Esophagus squamous epithelium (tissue), 5 donors: ENCODE results near the gene PYGL. TPM values are rescaled to one million over a fixed set of nuclear protein-coding genes. Genes with fewer than 3 reads are reported as not detected.

Source experiments
- DNase-seq: peaks from one replicate; lab custom pipeline; 2025; lab: John Stamatoyannopoulos, UW
- H3K27ac ChIP-seq, 4 donors: fragments of 200-600 bp; sonication (generic); one replicate each; pipeline ENCODE4 v1.5.1; 2016 to 2019; ENCODE audit warnings: mild to moderate bottlenecking in 1 of 4
- H3K27me3 ChIP-seq, 4 donors: fragments of 200-600 bp; sonication (generic); 1 replicate in 3 of 4; 2 replicates in 1 of 4; pipeline versions ENCODE4 v1.5.1 to v1.6.0; 2017 to 2021; ENCODE audit warnings: antibody characterized with exemption in 1 of 4
- H3K36me3 ChIP-seq, 3 donors: fragments of 200-600 bp; sonication (generic); one replicate each; pipeline ENCODE4 v1.5.1; 2016 to 2019
- H3K4me1 ChIP-seq, 3 donors: fragments of 200-600 bp; sonication (generic); one replicate each; pipeline ENCODE4 v1.5.1; 2017 to 2019
- H3K4me3 ChIP-seq, 4 donors: fragments of 200-600 bp; sonication (generic); 1 replicate in 3 of 4; 2 replicates in 1 of 4; pipeline ENCODE4 v1.5.1; 2016 to 2019; ENCODE audit warnings: mild to moderate bottlenecking in 2 of 4, moderate library complexity in 1 of 4
- H3K9me3 ChIP-seq, 3 donors: fragments of 200-600 bp; sonication (generic); one replicate each; pipeline ENCODE4 v1.5.1; 2016 to 2019
- POLR2A ChIP-seq, 4 donors: fragments of 450-650 bp; IDR thresholded peaks; one replicate each; pipeline ENCODE4 v1.6.1; 2017; ENCODE audit warnings: antibody characterized with exemption in 4 of 4, mild to moderate bottlenecking in 4 of 4, moderate library complexity in 3 of 4
- WGBS, 2 donors: methylation state at CpG; one replicate each; pipeline ENCODE4 v1.1.5; 2018; 5-methylcytosine and 5-hydroxymethylcytosine counted together
- intact Hi-C: fragments of 100-400 bp; cut with DNase I; formaldehyde crosslinking; loops from one replicate; pipeline ENCODE4 v1.15.0; 2022
- total RNA-seq, 4 donors: library from RNA; depleted of rRNA; stranded (reverse); fragments of >200 nt; gene quantifications; one replicate each; pipeline ENCODE4 v1.1.0, GENCODE V29; 2016
- TF ChIP-seq, protein P1 (sequence below), 6 experiments: fragments of 450-650 bp in 4 of 6; fragments of 200-600 bp in 2 of 6; sonication (generic) in 2 of 6; IDR thresholded peaks; one replicate each; pipeline ENCODE4 v1.5.1; 2016 to 2019; ENCODE audit warnings: antibody characterized with exemption in 6 of 6, mild to moderate bottlenecking in 4 of 6, moderate library complexity in 4 of 6
- donor health status: DM: yes; HTN: yes; CAD: no.

PYGL gene
- total RNA-seq, 4 donors from 2014 or later, result 69.7 to 158 (median 91.0) TPM

DNA sequence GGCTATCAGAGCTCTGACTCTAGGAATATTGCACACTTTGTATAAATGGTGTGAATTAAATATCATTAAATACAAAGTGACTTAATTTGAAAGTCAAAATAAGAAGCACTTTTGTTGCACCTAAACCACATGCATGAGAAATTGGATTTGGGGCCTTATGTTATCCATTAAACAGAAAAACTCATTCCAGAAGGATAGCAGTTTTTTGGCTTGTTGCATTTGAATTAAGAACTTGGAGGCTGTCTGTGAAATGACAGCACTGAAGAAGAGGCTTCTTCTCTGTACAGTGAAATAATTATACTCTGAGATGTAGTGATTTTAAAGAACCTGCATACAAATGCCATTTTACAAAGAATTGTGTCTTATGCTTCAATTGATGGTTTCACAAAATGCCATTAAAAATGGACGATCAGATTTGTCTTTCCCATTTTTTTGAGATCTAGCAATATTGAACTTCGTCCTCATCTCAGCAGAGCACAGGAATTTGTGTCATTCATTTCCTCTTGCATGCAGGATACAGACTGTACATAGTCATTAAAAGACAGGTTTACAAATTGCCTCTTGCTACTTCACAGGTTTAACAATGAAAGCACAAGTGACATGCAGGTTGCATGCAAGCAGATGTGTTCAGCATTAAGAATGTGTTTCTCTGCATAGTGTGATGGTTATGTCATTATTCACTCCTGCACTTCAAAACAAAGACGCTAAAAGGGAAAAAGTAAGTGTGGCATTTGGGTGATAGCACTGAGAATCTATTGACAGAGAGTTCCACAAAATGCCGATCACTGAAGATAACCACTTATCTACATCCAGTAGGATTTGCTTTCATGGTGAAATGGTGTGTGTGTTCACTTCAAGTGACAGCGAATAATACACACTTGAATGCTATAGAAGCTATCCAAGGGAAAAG, 35.9 kb upstream of the PYGL start:
- no peak for DNase-seq
- no peak overlapping the region for H3K4me3 ChIP-seq
- TF ChIP-seq, protein P1, sequence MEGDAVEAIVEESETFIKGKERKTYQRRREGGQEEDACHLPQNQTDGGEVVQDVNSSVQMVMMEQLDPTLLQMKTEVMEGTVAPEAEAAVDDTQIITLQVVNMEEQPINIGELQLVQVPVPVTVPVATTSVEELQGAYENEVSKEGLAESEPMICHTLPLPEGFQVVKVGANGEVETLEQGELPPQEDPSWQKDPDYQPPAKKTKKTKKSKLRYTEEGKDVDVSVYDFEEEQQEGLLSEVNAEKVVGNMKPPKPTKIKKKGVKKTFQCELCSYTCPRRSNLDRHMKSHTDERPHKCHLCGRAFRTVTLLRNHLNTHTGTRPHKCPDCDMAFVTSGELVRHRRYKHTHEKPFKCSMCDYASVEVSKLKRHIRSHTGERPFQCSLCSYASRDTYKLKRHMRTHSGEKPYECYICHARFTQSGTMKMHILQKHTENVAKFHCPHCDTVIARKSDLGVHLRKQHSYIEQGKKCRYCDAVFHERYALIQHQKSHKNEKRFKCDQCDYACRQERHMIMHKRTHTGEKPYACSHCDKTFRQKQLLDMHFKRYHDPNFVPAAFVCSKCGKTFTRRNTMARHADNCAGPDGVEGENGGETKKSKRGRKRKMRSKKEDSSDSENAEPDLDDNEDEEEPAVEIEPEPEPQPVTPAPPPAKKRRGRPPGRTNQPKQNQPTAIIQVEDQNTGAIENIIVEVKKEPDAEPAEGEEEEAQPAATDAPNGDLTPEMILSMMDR (IDR thresholded peaks at IDR 0.05), result no peak
- no peak for TF ChIP-seq POLR2A (IDR thresholded peaks at IDR 0.05)
- H3K36me3 ChIP-seq, result no peaks in the 10 kb centered on the region
- no peaks in the 10 kb centered on the region for H3K27me3 ChIP-seq
- no peaks in the 10 kb centered on the region for H3K4me1 ChIP-seq
- H3K9me3 ChIP-seq, result no peaks in the 10 kb centered on the region
- intact Hi-C loops, result no loop called here
- H3K27ac ChIP-seq, result no peak overlapping the region
- 65 to 71% methylated on average over 5 of the region's 5 CpGs for WGBS, 2 donors

DNA sequence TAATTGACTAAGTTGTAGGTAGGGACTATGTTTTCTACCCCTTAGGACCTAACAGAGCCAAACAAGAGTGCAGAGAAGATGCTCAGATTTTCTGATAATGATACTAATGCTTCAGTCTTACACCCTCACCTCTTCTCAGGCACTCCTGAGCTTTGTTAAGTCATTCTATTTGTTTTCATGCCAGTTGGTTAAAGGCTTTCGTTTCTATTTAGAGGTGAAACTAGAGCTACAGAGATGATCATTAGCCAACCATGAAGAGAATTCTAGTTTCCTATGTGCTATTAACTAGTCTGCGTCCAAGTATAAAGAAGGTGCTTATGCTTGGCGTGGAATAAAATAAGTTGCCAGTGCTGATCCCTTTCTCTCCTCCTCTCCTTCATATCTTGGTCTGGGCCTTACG, 34.6 kb upstream of the PYGL start:
- WGBS, 2 donors, result 78 to 84% methylated on average over 4 of the region's 4 CpGs
- H3K36me3 ChIP-seq, result no peaks in the 10 kb centered on the region
- TF ChIP-seq, protein P1 (IDR thresholded peaks at IDR 0.05), result no peak
- TF ChIP-seq POLR2A (IDR thresholded peaks at IDR 0.05), result no peak
- intact Hi-C loops, result no loop called here
- DNase-seq, result no peak
- no peaks in the 10 kb centered on the region for H3K9me3 ChIP-seq
- H3K27ac ChIP-seq, result no peak overlapping the region
- H3K27me3 ChIP-seq, result no peaks in the 10 kb centered on the region
- H3K4me1 ChIP-seq, result no peaks in the 10 kb centered on the region
- H3K4me3 ChIP-seq, result no peak overlapping the region

DNA sequence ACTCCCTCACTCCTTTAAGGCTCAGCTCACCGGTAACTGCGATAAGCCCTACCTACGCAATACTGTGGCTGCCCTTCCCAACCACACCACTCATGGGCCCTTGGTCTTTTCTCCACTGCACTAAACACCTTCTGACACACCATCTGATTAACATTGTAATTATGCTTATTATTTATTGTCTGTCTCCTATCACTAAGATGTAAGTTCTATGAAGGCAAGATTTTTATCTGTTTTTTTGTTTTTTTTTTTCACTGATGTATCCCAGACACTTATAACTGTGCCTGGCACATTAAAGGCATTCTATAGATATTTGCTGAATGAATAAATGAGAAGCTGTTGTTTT, 34.2 kb upstream of the PYGL start:
- DNase-seq, result no peak
- no peak overlapping the region for H3K27ac ChIP-seq
- WGBS, 2 donors, result 83 to 100% methylated on average over 3 of the region's 3 CpGs
- H3K9me3 ChIP-seq, result no peaks in the 10 kb centered on the region
- TF ChIP-seq POLR2A (IDR thresholded peaks at IDR 0.05), result no peak
- TF ChIP-seq, protein P1 (IDR thresholded peaks at IDR 0.05), result no peak
- H3K27me3 ChIP-seq, result no peaks in the 10 kb centered on the region
- intact Hi-C loops, result no loop called here
- no peaks in the 10 kb centered on the region for H3K36me3 ChIP-seq
- H3K4me1 ChIP-seq, result no peaks in the 10 kb centered on the region
- H3K4me3 ChIP-seq, result no peak overlapping the region

DNA sequence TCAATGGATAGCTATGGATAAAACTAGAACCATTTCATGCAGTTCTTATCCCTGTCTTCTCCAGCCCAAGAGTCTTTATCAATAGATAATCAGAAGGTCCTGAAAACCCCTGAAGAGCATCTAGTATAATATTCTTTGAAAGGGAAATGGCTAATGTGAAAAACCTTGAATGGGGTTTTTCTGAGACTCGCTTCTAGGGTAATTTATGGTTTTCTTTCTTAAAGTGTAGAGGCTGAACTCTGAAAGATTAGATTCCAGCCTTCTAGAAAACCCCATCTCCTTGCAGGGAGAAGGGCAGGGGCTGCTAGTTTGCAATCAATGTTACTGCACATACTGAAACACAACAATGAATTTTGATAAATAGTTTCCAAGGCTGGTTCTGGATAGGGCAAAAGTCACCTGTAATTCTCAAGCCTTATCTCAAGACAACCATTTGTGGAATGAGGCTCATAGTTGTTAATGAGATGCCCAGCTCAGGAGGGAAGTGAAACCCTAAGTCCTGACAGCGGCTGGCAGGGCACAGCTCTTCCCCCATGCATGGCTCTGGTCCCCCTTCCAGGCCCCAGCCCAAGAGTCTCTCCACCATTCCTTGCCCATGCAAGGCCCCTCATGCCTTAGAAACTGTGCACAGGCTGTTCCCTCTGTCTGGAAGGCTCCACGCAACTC, 33.7 kb upstream of the PYGL start:
- intact Hi-C loops, result no loop called here
- TF ChIP-seq, protein P1 (IDR thresholded peaks at IDR 0.05), result no peak
- TF ChIP-seq POLR2A (IDR thresholded peaks at IDR 0.05), result no peak
- no peak overlapping the region for H3K27ac ChIP-seq
- no peak for DNase-seq
- no peaks in the 10 kb centered on the region for H3K9me3 ChIP-seq
- no peaks in the 10 kb centered on the region for H3K36me3 ChIP-seq
- H3K27me3 ChIP-seq, result no peaks in the 10 kb centered on the region
- 83% methylated on average over 3 of the region's 3 CpGs for WGBS, 2 donors
- H3K4me3 ChIP-seq, result no peak overlapping the region
- H3K4me1 ChIP-seq, result no peaks in the 10 kb centered on the region

DNA sequence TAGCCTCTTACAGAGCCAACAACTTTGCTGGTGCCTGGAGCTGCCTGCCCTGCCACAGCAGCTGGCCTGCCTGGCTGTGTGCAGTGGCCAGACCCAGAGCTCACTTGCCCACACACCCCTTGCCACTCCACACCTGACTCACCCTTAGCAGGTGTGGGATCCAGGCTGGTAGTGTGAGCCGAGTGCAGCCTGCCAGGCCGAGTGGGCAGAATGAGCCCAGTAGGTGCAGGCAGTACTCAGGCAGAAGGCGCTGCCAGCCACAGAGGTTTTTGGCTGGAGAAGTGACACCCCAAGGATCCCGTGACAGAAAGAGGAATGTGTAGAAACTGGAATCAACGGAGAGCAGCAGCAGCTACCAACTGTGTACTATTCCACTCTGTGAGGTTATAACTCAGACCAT, 29.8 kb upstream of the PYGL start:
- TF ChIP-seq, protein P1 (IDR thresholded peaks at IDR 0.05), result no peak
- no peak for TF ChIP-seq POLR2A (IDR thresholded peaks at IDR 0.05)
- Histone ChIP-seq H3K4me3 (no peak overlapping the region), H3K27me3 (no peaks in the 10 kb centered on the region), H3K27ac (no peak overlapping the region), H3K36me3 (no peaks in the 10 kb centered on the region), H3K4me1 (no peaks in the 10 kb centered on the region), H3K9me3 (no peaks in the 10 kb centered on the region)
- intact Hi-C loops, result no loop called here
- 47 to 75% methylated on average over 4 to 5 of the region's 5 CpGs for WGBS, 2 donors
- DNase-seq, result no peak
